COLO668 (cell line): ENCODE measurements around the gene CRYL1.
A peak's percentile ranks its signal among the peaks of the same experiment; 100 is the strongest.
"Not testable (repeated sequence)": the region's sequence is repeated elsewhere in the genome, so short reads cannot be mapped to it uniquely, and the experiment has no call there.

Experiments used
- DNase-seq: peaks from one replicate; lab custom pipeline; 2025; ENCODE audit not compliant: unreplicated experiment; lab: John Stamatoyannopoulos, UW

CRYL1 gene

DNA sequence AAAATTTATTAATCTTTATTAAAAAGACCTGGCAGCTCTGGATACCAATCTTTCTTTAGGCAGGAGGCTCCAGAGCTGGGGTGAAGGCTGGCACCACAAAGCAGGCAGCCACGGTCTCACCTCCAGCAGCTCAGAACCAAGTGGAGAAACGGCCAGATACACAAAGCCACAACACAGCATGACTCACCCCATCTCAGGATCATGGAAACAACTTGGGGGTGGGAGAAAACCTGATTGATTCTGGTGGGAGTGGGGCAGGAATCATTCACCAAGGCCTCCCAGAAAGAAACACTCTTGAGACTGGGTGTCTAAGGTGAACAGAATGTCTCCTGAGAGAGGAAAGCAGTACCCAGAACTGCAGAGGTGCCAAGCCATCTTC, 64.2 kb downstream of the CRYL1 start:
- DNase-seq: no peak

DNA sequence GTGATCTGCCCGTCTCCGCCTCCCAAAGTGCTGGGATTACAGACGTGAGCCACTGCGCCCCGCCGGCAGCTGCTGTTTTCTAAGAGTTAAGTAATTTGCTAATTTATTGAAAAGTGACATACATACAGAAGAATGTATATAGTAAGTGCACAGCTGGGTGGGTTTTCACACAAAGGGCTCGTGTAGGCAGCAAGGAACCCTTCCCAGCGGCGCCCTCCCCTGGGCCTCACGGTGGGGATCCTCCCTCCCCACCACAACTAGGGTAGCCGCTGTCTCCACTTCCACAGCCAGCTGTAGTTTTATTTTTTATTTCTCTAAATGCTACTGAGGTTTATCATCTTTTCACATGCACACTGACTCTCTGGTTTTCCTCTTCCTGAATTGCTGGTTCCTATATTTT, 64.9 kb downstream of the CRYL1 start:
- DNase-seq: no peak

DNA sequence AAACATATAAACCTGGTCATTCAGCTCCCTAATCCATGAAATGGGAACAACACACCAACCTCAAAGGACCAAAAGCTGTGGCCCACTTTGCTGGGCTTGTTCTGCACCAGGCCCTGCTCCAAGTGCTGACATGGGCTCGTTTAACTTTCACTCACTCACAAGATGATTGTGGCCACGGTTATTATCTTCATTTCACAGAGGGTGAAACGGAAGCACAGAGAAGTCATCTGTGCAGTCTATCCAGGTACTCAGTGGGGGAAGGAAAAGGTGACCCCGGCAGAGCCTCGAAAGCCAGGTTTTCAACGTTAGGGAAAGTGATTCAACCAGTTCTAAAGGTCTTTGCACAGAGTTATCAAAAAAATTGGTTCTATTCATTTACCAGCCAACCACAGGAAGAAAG, 68.0 kb downstream of the CRYL1 start:
- no peak for DNase-seq

DNA sequence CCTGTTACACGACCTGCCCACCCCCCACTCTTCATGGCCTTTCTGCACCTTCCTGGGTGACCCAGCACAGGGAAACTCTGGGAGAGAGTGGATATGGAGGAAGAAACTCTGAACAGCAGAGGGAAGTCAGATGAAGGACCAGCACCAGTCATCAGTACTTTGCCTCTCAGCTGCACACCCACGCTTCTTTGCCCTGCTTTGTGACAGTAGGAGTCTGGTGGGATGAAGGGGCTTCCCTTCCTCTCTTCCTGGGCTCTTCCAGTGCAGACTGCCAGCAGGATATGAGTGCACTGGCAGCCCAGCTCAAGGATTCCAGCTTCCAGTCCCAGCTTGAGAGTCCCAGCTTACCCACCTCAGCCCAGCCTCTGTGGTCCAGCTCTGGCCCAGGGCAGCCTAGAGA, 68.9 kb downstream of the CRYL1 start:
- DNase-seq: no peak

DNA sequence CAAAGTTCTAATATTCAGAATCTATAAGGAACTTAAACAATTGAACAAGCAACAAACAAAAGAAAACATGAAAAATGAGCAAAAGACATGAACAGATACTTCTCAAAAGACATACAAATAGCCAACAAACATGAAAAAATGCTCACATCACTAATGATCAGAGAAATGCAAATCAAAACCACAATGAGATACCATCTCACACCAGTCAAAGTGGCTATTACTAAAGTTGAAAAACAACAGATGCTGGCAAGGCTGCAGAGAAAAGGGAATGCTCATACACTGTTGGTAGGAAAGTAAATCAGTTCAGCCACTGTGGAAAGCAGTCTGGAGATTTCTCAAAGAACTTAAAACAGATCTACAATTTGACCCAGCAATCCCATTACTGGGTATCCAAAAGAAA, 74.3 kb downstream of the CRYL1 start:
- no peak for DNase-seq

DNA sequence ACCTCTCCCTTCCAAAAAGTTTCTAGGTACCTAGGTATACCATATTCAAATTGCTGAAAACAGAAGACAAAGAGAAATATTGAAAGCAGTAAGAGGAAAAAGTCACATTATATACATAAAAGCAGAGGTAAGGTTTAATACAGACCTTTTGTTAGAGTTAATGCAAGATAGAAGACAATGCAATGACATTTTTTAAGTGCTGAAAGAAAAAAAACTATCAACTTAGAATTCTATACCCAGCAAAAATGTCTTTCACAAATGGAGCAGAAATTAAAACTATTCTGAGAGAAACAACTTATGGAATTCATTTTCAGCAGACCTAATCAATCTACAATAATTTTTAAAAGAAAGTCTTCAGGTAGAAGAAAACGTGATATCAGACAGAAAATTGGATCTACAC, 77.2 kb downstream of the CRYL1 start:
- DNase-seq: no peak

DNA sequence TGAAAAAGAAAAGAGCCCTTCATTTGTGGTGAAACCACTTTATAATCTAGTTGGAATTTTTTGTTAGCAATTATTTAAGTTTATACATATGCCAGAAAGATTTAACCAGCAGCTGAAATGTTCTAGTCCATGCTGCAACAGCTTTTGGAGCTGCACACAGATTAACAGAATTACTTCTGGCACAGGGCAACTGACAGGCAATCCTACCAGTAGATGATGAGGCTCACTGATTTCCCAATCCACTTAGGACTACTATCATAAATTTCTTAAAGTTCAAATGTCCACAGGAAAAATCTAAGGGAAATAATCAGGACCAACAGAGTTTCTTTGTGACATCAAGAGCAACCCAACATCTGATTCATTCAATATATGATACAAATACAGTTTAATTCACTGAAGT, 78.8 kb downstream of the CRYL1 start:
- DNase-seq: no peak

DNA sequence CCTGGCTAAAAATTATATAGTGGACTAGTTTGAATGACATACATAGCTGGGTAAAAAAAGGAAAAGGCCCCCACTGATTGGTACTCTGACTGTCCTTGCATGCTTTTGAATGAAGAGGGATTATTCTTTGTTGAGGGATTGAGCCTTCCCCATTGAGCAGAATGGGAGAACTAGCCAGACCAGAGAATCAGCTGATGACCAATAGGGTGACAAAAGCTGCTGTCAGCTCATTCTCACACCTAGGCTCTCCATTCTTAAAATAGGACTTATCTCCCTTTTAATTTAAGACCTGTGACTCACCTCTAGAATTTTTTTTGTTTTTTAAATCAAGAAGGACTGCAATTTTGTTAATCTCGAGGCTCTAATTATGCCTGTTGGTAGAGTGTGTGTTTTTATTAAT, 79.3 kb downstream of the CRYL1 start:
- DNase-seq: no peak

DNA sequence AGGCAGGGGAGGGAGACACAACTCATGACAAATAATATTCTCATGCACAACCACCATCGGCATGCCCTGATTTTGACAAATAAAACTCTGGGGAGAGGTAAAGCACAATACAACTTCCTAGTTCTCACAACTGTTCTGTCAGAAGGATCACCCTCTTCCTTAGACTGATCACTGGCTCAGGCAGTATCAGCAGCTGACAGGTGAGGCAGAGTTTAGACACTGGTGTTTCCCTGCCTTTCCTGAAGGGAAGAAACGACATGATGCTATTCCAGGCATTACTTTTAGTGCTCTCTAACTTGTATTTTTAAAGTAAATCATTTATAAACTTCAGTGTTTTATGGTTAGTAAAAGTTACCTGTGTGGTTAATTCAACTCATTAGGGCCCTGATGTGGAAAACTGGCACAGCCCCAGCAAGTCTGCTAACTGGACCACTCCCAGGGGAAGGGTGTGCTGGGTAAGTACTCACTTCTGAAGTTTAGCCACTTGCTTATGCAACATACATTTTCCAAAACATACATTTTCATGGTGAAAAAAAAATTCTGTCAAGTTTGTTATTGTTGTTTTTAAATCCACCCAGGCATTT, 82.8 kb downstream of the CRYL1 start:
- no peak for DNase-seq

DNA sequence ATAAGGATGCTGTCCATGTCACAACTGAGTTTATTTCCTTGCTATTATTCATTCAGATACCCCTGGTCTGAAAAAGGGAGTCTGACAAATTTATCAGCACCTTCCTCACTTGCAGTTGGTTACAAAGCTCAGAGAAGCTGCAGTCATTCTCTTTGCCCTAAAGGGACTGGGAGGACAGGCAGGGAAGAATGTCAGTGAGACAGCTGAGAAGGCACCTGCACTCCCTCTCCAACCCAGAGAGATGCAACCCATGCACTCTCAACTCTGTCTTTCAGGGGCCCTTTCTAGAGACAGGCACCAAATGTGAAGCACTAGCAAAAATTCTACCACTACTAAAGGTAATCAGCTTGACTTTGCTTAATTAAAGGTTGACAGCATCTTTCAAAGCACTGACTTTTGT, 83.3 kb downstream of the CRYL1 start:
- no peak for DNase-seq

DNA sequence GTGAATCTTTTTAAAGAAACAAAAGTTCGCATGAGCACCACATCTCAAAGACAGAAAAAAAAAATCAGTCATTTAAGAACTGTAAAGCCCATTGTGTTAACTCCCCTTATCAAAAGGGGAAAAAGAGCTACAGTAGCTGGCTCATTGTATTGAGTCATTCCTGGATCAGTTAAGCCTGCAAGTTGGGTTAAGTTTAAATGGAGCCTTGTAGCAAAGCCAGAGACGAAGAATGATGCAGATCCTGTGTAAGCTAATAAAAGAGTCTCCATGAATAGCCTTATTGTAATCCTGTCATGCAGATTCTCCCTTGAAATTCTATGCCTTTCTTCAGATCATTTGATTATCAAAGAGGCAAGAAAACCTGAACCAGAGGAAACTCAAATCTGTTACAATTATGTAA, 83.8 kb downstream of the CRYL1 start:
- no peak for DNase-seq

DNA sequence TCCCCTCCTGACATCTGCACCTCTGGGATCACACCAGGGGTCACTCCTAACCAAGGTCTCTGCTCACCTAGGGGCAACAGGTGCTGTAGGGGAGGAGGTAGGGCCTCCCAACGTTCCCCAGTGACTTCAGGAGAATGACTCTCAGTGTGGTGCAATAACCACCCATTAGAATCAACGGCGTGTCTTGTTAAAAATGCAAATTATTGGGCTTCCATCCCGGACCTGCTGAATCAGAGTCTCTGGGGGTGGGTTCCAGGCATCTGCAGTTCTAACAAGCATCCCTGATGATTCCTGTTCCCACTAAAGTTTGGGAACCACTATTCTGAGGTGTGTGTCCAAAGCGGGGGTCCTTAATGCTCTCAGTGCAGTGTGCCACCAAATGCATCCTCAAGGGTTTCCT, 84.6 kb downstream of the CRYL1 start:
- DNase-seq: no peak

DNA sequence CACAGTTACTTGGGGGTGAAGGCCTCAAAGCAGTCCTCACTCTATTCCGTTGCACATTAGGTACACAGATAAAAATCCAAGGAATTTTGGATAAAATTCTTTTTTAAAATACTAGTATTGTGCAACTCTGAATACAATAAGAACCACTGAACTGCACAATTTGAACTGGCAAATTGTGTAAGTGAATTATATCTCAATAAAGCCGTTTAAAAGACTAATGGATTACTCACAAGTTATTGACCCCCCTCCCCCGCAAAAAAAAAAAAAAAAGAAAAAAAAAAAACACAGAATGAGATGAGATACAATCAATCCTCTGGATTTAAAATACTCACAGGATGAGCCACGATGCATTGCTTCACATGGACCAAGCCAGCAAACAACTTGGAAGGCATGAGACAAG, 86.4 kb downstream of the CRYL1 start:
- DNase-seq: no peak

DNA sequence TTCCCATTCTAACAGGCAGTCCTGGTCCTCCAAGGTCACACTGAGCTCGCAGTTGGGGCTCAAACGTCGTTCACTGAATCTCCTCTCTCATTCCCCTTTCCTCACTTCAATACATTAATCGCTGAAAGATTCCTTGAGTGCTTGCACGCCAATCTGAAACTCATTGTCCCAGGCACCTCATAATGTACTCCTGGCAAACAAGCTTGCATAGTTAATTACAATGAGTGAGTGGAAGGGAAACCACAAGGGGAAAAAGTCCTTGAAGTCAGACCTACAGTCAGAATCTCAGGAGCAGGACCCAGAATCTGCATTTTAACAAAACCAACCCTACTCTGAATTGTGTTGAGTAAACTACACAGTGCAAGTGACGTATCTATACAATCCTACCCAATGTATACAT, 86.9 kb downstream of the CRYL1 start:
- no peak for DNase-seq

DNA sequence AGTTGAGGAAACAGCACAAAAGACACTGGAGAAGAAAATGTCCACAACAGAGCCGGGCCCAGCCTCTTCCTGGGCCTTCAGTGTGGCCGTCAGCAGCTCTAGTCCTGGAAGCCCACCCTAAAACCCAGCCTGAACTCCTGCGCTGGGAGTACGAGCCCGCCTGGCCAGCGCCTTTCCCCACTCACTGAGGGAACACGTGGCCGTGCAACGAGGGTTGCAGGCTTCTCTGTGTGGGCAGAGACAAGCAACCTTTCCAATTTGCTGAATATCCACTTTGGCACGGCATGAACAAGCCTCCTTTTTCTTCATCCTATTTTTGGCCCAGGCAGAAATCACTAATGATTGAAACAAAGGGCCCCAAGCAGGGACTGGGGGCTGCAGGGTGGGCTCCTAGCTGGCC, 89.2 kb downstream of the CRYL1 start:
- DNase-seq: no peak

DNA sequence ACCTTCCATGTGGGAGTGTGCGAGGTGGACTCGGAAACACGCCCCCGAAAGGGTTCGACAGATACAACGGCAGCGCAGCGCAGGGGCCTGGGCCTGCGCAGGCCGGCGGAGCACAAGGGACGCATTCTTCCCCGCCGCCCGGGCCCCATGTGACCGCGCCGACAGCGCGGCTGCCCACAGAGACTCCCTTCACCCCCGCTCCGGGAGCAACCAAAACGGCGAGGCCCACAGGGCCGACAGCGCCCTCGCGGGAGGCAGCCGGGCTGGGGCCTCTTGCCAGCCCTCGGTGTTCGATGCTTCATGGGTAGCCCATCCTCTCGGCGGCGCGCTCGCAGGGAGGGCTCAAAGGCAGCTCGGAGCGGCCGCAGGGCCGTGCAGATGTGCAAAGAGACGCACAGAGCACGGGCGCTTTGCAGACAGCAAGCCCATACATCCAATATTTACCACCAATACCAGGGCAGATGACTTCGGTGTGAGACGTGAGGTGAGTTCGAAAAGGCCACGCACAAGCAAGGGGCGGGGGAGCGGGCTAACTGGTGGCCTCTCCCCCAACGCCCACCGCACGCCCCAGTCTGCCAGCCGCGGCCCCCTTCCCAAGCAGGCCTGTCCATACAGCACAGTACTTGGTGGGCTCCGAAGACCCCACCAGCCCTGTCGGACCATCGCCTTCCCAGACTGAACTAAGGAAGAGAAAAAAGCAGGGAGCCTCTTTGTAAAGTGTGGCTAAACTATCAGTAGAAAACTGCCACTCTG, 89.9 kb downstream of the CRYL1 start:
- DNase-seq: no peak

DNA sequence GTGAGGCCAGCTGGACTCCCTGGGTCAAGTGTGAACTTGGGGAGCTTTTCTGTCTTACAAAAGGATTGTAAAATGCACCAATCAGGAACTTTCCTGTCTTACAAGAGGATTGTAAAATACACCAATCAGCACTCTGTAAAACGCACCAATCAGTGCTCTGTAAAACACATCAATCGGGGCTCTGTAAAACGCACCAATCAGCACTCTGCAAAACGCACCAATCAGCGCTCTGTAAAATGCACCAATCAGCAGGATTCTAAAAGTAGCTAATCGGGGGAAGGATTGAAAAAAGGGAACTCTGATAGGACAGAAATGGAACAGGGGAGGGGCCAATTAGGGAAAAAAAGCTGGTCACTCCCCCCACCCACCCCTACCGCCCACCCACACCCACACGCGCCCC, 91.4 kb downstream of the CRYL1 start:
- not testable (repeated sequence) for DNase-seq

DNA sequence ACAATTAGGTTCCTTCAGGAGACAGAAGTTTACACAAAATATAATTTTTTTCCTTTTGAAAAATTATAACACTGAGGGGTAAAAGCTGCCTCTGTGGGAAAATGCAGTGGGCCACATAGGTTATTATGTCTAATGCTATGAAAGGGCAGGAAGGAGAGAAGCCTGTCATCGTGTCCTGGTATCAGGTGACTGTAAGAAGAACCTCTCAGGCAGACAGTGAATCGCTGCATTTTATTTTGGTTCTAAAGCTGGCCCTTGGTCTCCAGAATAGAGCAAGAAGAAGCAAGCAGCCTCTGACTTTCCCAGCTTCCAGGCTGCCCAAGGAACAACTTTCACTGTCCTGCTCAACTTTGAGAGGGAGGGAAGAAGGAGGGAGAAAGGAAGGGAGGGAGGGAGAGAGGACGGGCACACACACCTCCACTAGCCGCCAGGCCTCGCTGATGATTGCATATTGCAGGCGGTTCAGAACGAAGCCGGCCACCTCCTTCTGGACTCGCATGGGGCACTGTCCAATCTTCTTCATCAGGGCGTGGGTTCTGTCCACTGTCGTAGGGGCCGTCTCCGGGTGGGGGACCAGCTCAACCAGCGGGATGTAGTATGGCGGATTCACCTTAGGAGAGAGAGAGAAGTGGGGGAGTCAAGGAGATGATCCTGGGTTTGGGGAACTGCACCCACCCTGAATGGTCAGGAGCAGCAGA, 93.8 kb downstream of the CRYL1 start:
- no peak for DNase-seq

DNA sequence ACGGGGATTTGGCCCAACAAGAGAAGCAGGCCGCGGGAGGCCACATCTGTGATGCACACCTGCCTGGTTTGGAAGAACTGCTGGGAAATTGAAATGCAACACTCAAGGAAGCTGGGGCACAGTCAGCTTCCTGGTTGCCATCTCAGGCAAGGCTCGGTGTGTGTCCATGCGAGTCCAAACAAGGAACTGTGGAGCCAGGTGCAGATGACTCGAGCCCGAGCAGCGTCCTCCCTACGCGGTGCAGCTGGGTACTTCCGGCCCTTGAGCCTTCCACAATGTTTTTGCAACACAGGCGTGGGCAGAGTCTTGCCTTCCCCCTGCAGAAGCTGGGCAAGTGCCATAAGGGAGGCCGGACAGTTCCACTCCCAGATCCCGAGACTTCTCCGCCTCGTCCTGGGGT, 94.6 kb downstream of the CRYL1 start:
- DNase-seq: peak; percentile 53

DNA sequence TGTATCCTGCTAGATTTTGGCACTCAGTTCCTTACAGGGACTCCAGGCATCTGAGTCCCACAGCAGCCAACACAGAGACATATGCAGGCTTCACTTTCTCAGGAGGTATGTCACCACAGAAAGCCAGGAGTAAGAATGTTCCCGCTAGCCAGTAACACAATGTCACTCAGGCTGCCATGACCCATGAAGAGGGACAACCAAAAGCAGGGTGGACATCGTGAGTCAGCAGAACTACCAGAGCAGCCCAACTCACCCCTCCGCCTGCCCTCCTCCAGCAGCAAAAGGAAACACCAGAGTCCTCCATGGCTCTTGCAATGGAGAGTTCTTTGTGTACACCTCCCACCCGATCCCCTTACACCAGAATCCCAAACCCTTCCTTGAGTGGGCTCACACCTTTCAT, 95.4 kb downstream of the CRYL1 start:
- DNase-seq: no peak

DNA sequence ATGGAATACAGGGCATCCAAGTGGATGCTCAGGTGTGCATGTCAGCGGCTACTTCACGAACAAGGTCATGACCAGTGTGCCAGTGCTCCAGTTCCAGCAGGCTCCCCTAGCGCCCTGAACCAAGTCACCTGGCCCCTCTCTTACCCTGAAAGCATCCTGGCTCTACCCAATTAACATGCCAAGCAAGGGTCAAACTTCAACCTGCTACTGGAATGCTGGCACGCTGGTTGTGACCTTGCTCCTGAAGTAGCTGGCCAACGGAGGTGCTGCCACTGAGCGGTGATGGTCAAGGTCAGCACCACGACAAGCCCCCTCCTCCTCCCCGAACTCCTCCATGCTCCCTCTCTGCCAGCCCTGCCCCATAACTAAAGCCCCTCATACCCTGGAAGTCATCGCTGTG, 96.0 kb downstream of the CRYL1 start:
- DNase-seq: no peak
